Liver (tissue), 9 donors: ENCODE results near the gene LAX1. TPM values are rescaled to one million over a fixed set of nuclear protein-coding genes. Genes with fewer than 3 reads are reported as not detected.

ENCODE experiments used
- DNase-seq: peaks from one replicate; pipeline ENCODE4 v3.0.0-alpha.2; 2017; ENCODE audit warnings: low spot score
- H3K27ac ChIP-seq, 2 donors: one replicate each; pipeline ENCODE4 v1.7.0; 2013; ENCODE audit warnings: inconsistent platforms in 2 of 2, low read length in 2 of 2, control low read depth in 1 of 2, low read depth in 1 of 2, mild to moderate bottlenecking in 1 of 2
- H3K27me3 ChIP-seq, 4 donors: one replicate each; pipeline versions ENCODE4 v1.6.1 to v1.7.0; 2013; ENCODE audit warnings: low read length in 3 of 4, inconsistent platforms in 1 of 4, mild to moderate bottlenecking in 1 of 4, moderate library complexity in 1 of 4; ENCODE audit not compliant: control insufficient read depth in 4 of 4, insufficient read depth in 4 of 4
- H3K36me3 ChIP-seq, 4 donors: one replicate each; pipeline versions ENCODE4 v1.6.1 to v1.7.0; 2013; ENCODE audit warnings: low read length in 3 of 4, mild to moderate bottlenecking in 3 of 4, low read depth in 1 of 4, moderate library complexity in 1 of 4; ENCODE audit not compliant: control insufficient read depth in 4 of 4, insufficient read depth in 3 of 4
- H3K4me1 ChIP-seq, 4 donors: one replicate each; pipeline versions ENCODE4 v1.6.1 to v1.7.0; 2013; ENCODE audit warnings: low read length in 3 of 4, mild to moderate bottlenecking in 3 of 4, moderate library complexity in 1 of 4; ENCODE audit not compliant: control insufficient read depth in 4 of 4, insufficient read depth in 4 of 4
- H3K4me3 ChIP-seq, 3 donors: one replicate each; pipeline versions ENCODE4 v1.6.1 to v1.7.0; 2013; ENCODE audit warnings: low read length in 3 of 3, control low read depth in 1 of 3, low read depth in 1 of 3, mild to moderate bottlenecking in 1 of 3
- H3K9ac ChIP-seq, 2 donors: one replicate each; pipeline ENCODE4 v1.7.0; 2013; ENCODE audit warnings: low read length in 2 of 2, mild to moderate bottlenecking in 2 of 2, moderate library complexity in 2 of 2, control low read depth in 1 of 2, low read depth in 1 of 2
- H3K9me3 ChIP-seq, 4 donors: one replicate each; pipeline versions ENCODE4 v1.6.1 to v1.7.0; 2013; ENCODE audit warnings: low read length in 3 of 4; ENCODE audit not compliant: control insufficient read depth in 4 of 4
- ATF3 ChIP-seq: IDR thresholded peaks from 2 replicates; pipeline ENCODE4 v1.6.1; 2016; ENCODE audit warnings: antibody characterized with exemption
- EGR1 ChIP-seq, 2 donors: IDR thresholded peaks; 2 replicates each; pipeline ENCODE4 v1.6.1; 2016 to 2018; ENCODE audit warnings: antibody characterized with exemption in 2 of 2, low read depth in 2 of 2
- FOXA1 ChIP-seq: IDR thresholded peaks from 2 replicates; pipeline ENCODE4 v1.6.1; 2016; ENCODE audit warnings: antibody characterized with exemption
- FOXA2 ChIP-seq: IDR thresholded peaks from 2 replicates; pipeline ENCODE4 v1.6.1; 2016; ENCODE audit warnings: antibody characterized with exemption
- HNF4A ChIP-seq, 2 donors: conservative IDR thresholded peaks; 2 replicates each; pipeline ENCODE4 v1.6.1; 2016; ENCODE audit warnings: antibody characterized with exemption in 2 of 2, mild to moderate bottlenecking in 2 of 2
- HNF4G ChIP-seq: IDR thresholded peaks from 2 replicates; pipeline ENCODE4 v1.6.1; 2016; ENCODE audit warnings: antibody characterized with exemption
- JUND ChIP-seq, 2 donors: IDR thresholded peaks; 2 replicates each; pipeline ENCODE4 v1.6.1; 2016; ENCODE audit warnings: antibody characterized with exemption in 2 of 2
- NR2F2 ChIP-seq: IDR thresholded peaks from 2 replicates; pipeline ENCODE4 v1.6.1; 2016; ENCODE audit warnings: antibody characterized with exemption
- RAD21 ChIP-seq, 2 donors: IDR thresholded peaks; 2 replicates each; pipeline ENCODE4 v1.6.1; 2016; ENCODE audit warnings: antibody characterized with exemption in 2 of 2, mild to moderate bottlenecking in 2 of 2
- SP1 ChIP-seq: IDR thresholded peaks from 2 replicates; pipeline ENCODE4 v1.6.1; 2018; ENCODE audit warnings: antibody characterized with exemption, mild to moderate bottlenecking
- ZBTB33 ChIP-seq: IDR thresholded peaks from 2 replicates; pipeline ENCODE4 v1.6.1; 2016; ENCODE audit warnings: antibody characterized with exemption
- WGBS: extraction: QIAGEN DNeasy Blood & Tissue Kit; methylation state at CpG from one replicate; pipeline ENCODE4 v1.1.7; 2013; 5-methylcytosine and 5-hydroxymethylcytosine counted together
- polyA plus RNA-seq, 2 donors: library from polyadenylated mRNA; stranded (reverse) in 1 of 2; unstranded in 1 of 2; fragments of 200-250 nt in 1 of 2; fragments of >200 nt in 1 of 2; fragmentation: Nextera tagmentation in 1 of 2; extraction: Ambion mirVana in 1 of 2; gene quantifications; one replicate each; pipeline versions ENCODE4 v1.2.1 to v1.2.3, GENCODE V29; 2013 to 2015
- total RNA-seq, 2 donors: library from RNA; depleted of rRNA; stranded (reverse); fragments of >200 nt; gene quantifications; one replicate each; pipeline ENCODE4 v1.2.3, GENCODE V29; 2014
- donor health status: healthy.
- donor health status: healthy.
- donor health status: healthy.
- donor health status: healthy.
- donor health status: healthy.

The LAX1 gene
- total and polyA plus RNA-seq, 4 donors = 0.21 to 0.67 (median 0.38) TPM

GRCh38 chr1:203799971-203800370, 35.0 kb downstream of the LAX1 start:
- Histone ChIP-seq H3K27ac (no peak overlapping the region), H3K4me3 (no peak overlapping the region), H3K27me3 (no peaks in the 10 kb centered on the region), H3K4me1 (peaks cover 8 to 35% (median 16%) of the 10 kb centered on the region in 4 donors), H3K9me3 (no peaks in the 10 kb centered on the region), H3K9ac (no peak overlapping the region), H3K36me3 (peaks cover 1 to 7% (median 3%) of the 10 kb centered on the region in 4 donors)
- TF ChIP-seq RAD21 (IDR thresholded peaks at IDR 0.05) (no peak), FOXA2 (no peak), FOXA1 (no peak), ATF3 (no peak), SP1 (no peak), ZBTB33 (no peak), EGR1 (IDR thresholded peaks at IDR 0.05; ENCODE audit: low read depth in 2 of 2) (no peak), NR2F2 (no peak)
- WGBS = 47% methylated on average over 1 of the region's 1 CpG
- DNase-seq = no peak

- WGBS = 98% methylated on average over 7 of the region's 7 CpGs
- DNase-seq = no peak
These were observed 40.7 kb downstream of the LAX1 start for GRCh38 chr1:203805689-203806088.

GRCh38 chr1:203807196-203807595, 42.2 kb downstream of the LAX1 start:
- Histone ChIP-seq H3K9me3 (no peaks in the 10 kb centered on the region), H3K4me1 (peaks cover 0 to 5% (median 4%) of the 10 kb centered on the region in 4 donors), H3K27me3 (no peaks in the 10 kb centered on the region), H3K9ac (no peak overlapping the region), H3K4me3 (no peak overlapping the region), H3K27ac (no peak overlapping the region), H3K36me3 (peaks cover 11 to 13% (median 12%) of the 10 kb centered on the region in 4 donors)
- TF ChIP-seq FOXA2 = no peak
- TF ChIP-seq HNF4A (conservative IDR thresholded peaks at IDR 0.05) = no peak
- TF ChIP-seq SP1 = no peak
- no peak for TF ChIP-seq JUND (IDR thresholded peaks at IDR 0.05)
- TF ChIP-seq ZBTB33 = no peak
- DNase-seq = no peak
- 91% methylated on average over 2 of the region's 2 CpGs for WGBS

More at GRCh38 chr1:203805689-203806088, 40.7 kb downstream of the LAX1 start:
- no peak overlapping the region for H3K9ac ChIP-seq
- peaks cover 11 to 13% (median 12%) of the 10 kb centered on the region in 4 donors for H3K36me3 ChIP-seq
- no peak overlapping the region for H3K4me3 ChIP-seq
- no peak overlapping the region for H3K27ac ChIP-seq
- no peaks in the 10 kb centered on the region for H3K27me3 ChIP-seq
- H3K9me3 ChIP-seq = no peaks in the 10 kb centered on the region
- H3K4me1 ChIP-seq = peaks cover 0 to 1% (median 0%) of the 10 kb centered on the region in 4 donors
- TF ChIP-seq FOXA2 = no peak
- no peak for TF ChIP-seq ATF3
- no peak for TF ChIP-seq HNF4G
- no peak for TF ChIP-seq HNF4A (conservative IDR thresholded peaks at IDR 0.05)
